Measurements from ENCODE around the gene DLGAP1.

Gene DLGAP1

DNA sequence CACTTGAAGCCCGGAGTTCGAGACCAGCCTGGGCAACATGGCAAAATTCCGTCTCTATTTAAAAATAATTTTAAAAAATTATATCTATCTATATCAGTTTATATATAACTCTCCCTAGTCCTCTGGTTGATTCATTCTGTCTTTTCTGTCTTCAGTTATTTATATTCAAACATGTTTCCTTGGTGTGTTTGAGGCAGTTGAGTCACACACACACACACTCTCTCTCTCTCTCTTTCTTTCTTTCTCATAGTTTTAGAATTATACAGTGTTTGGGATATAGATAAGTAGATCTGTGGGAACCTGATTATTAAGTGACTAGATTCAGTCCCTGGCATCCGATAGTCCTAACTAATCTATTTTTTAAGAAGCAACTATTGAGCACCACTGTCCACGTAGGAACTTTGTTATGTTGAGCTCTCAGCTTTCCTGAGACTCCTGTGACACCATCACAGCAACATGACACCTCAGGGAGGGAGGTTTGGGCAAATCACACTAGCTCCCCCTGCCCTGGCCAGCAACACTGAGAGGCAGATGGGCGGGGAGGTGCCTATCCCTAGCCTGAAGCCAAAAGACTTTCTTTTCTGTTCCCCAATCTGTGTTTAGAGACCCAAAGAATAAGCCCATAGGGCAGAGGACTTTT lies 482.7 kb downstream of the DLGAP1 start:
- H3K27ac ChIP-seq (ENCODE audit: insufficient read depth, low read length, poor library complexity, severe bottlenecking) = no peak overlapping the region
- H3K4me3 ChIP-seq (ENCODE audit: insufficient read depth, low read depth, low read length, poor library complexity, severe bottlenecking) = no peak overlapping the region
- no peaks in the 10 kb centered on the region for H3K36me3 ChIP-seq (ENCODE audit: control insufficient read depth, insufficient read depth, low read length)
- no peaks in the 10 kb centered on the region for H3K9me3 ChIP-seq (ENCODE audit: control insufficient read depth, low read length)
- DNase-seq = no peak
- no peaks in the 10 kb centered on the region for H3K4me1 ChIP-seq (ENCODE audit: control insufficient read depth, insufficient read depth, low read length, poor library complexity, severe bottlenecking)
- no peaks in the 10 kb centered on the region for H3K27me3 ChIP-seq (replicated peaks; ENCODE audit: control insufficient read depth, insufficient read depth, low read length, poor library complexity, severe bottlenecking)

DNA sequence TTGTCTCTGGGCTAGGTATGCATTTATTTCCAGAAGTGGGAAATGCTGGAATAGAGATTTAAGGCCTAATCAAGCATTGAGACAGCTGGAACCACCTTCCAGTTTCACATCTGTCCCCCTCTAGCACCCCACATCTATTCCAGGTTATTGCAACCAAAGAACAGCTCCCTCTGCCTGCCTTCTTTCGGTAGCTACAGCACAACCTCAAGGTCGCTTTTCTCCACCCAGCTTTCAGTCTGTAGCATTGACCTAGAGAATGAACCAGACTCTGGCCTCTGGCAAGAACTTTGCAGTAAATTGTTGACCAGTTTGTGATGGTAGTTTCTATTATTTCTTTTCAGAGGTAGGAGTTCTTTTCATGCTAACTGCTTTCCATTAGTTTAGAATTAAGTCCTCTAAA lies 484.2 kb downstream of the DLGAP1 start:
- no peaks in the 10 kb centered on the region for H3K9me3 ChIP-seq (ENCODE audit: control insufficient read depth, low read length)
- no peaks in the 10 kb centered on the region for H3K27me3 ChIP-seq (replicated peaks; ENCODE audit: control insufficient read depth, insufficient read depth, low read length, poor library complexity, severe bottlenecking)
- no peaks in the 10 kb centered on the region for H3K4me1 ChIP-seq (ENCODE audit: control insufficient read depth, insufficient read depth, low read length, poor library complexity, severe bottlenecking)
- no peaks in the 10 kb centered on the region for H3K36me3 ChIP-seq (ENCODE audit: control insufficient read depth, insufficient read depth, low read length)
- H3K27ac ChIP-seq (ENCODE audit: insufficient read depth, low read length, poor library complexity, severe bottlenecking) = no peak overlapping the region
- H3K4me3 ChIP-seq (ENCODE audit: insufficient read depth, low read depth, low read length, poor library complexity, severe bottlenecking) = no peak overlapping the region
- no peak for DNase-seq

GRCh38 chr18:3967359-3968180 lies 487.5 kb downstream of the DLGAP1 start:
- no peaks in the 10 kb centered on the region for H3K27me3 ChIP-seq (replicated peaks; ENCODE audit: control insufficient read depth, insufficient read depth, low read length, poor library complexity, severe bottlenecking)
- no peak overlapping the region for H3K4me3 ChIP-seq (ENCODE audit: insufficient read depth, low read depth, low read length, poor library complexity, severe bottlenecking)
- H3K27ac ChIP-seq (ENCODE audit: insufficient read depth, low read length, poor library complexity, severe bottlenecking) = no peak overlapping the region
- no peaks in the 10 kb centered on the region for H3K36me3 ChIP-seq (ENCODE audit: control insufficient read depth, insufficient read depth, low read length)
- no peaks in the 10 kb centered on the region for H3K4me1 ChIP-seq (ENCODE audit: control insufficient read depth, insufficient read depth, low read length, poor library complexity, severe bottlenecking)
- no peaks in the 10 kb centered on the region for H3K9me3 ChIP-seq (ENCODE audit: control insufficient read depth, low read length)
- DNase-seq = no peak

DNA sequence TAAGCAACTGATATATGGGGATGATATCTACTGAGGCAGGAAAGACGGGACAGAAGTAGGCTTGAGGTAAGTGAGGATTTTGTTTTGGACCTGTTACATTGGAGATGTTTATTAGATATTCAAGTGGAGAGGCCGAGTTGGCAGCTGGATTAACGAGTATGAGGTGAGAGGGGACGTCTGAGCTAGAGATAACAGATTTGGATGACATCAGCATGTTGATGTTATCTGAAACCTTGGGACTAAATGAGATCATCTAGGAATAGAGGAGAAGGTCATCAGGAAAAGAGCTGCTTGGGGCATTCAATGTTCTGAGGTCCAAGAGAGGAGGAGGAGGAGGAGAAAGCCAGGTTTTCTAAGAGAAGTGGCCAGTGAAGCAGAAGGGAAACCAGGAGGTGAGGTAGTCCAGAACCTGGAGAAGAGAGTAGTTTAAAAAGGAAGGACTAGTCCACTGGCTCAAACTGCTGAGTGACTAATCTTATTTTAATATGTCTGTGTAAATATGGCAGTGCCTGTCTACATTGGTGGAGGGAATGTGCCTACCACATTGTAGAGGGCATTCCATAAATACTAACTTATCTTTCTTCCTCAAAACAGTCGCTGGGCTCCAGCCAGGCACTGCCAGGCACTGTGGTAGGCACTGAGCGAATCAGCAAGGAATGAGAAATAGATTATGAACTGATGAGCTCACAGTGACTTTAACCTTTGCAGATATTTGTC lies 488.3 kb downstream of the DLGAP1 start:
- H3K4me3 ChIP-seq (ENCODE audit: insufficient read depth, low read depth, low read length, poor library complexity, severe bottlenecking) = no peak overlapping the region
- H3K27me3 ChIP-seq (replicated peaks; ENCODE audit: control insufficient read depth, insufficient read depth, low read length, poor library complexity, severe bottlenecking) = no peaks in the 10 kb centered on the region
- H3K36me3 ChIP-seq (ENCODE audit: control insufficient read depth, insufficient read depth, low read length) = no peaks in the 10 kb centered on the region
- H3K4me1 ChIP-seq (ENCODE audit: control insufficient read depth, insufficient read depth, low read length, poor library complexity, severe bottlenecking) = no peaks in the 10 kb centered on the region
- no peaks in the 10 kb centered on the region for H3K9me3 ChIP-seq (ENCODE audit: control insufficient read depth, low read length)
- no peak for DNase-seq
- H3K27ac ChIP-seq (ENCODE audit: insufficient read depth, low read length, poor library complexity, severe bottlenecking) = no peak overlapping the region

GRCh38 chr18:3966246-3966641 lies 488.9 kb downstream of the DLGAP1 start:
- no peaks in the 10 kb centered on the region for H3K36me3 ChIP-seq (ENCODE audit: control insufficient read depth, insufficient read depth, low read length)
- DNase-seq = no peak
- no peak overlapping the region for H3K27ac ChIP-seq (ENCODE audit: insufficient read depth, low read length, poor library complexity, severe bottlenecking)
- H3K9me3 ChIP-seq (ENCODE audit: control insufficient read depth, low read length) = no peaks in the 10 kb centered on the region
- no peaks in the 10 kb centered on the region for H3K27me3 ChIP-seq (replicated peaks; ENCODE audit: control insufficient read depth, insufficient read depth, low read length, poor library complexity, severe bottlenecking)
- no peaks in the 10 kb centered on the region for H3K4me1 ChIP-seq (ENCODE audit: control insufficient read depth, insufficient read depth, low read length, poor library complexity, severe bottlenecking)
- H3K4me3 ChIP-seq (ENCODE audit: insufficient read depth, low read depth, low read length, poor library complexity, severe bottlenecking) = no peak overlapping the region

DNA sequence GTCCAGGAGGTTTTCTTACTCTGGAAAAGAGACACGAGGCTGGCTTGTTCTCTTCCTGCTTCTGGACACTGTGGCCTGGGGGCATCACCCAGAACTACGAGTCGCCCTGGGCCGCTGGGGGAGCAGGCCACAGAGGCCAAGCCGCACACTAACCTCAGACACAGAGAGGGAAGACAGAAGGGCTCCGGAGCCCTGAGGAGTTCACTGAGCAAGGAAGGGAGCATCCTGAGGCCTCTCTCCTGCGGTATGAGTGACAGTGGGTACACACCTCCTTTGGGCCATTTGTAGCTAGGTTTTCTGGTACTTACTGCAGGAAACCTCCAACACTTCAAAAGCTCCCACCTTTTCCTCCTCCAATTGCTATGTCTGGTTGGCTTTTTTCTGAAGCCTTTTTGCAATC lies 494.1 kb downstream of the DLGAP1 start:
- Histone ChIP-seq H3K36me3 (ENCODE audit: control insufficient read depth, insufficient read depth, low read length) (no peaks in the 10 kb centered on the region), H3K9me3 (ENCODE audit: control insufficient read depth, low read length) (no peaks in the 10 kb centered on the region), H3K27ac (ENCODE audit: insufficient read depth, low read length, poor library complexity, severe bottlenecking) (no peak overlapping the region), H3K4me3 (ENCODE audit: insufficient read depth, low read depth, low read length, poor library complexity, severe bottlenecking) (no peak overlapping the region), H3K27me3 (replicated peaks; ENCODE audit: control insufficient read depth, insufficient read depth, low read length, poor library complexity, severe bottlenecking) (no peaks in the 10 kb centered on the region), H3K4me1 (ENCODE audit: control insufficient read depth, insufficient read depth, low read length, poor library complexity, severe bottlenecking) (no peaks in the 10 kb centered on the region)
- DNase-seq = no peak

- Histone ChIP-seq H3K36me3 (ENCODE audit: control insufficient read depth, insufficient read depth, low read length) (no peaks in the 10 kb centered on the region), H3K27ac (ENCODE audit: insufficient read depth, low read length, poor library complexity, severe bottlenecking) (no peak overlapping the region), H3K4me3 (ENCODE audit: insufficient read depth, low read depth, low read length, poor library complexity, severe bottlenecking) (no peak overlapping the region), H3K27me3 (replicated peaks; ENCODE audit: control insufficient read depth, insufficient read depth, low read length, poor library complexity, severe bottlenecking) (no peaks in the 10 kb centered on the region), H3K9me3 (ENCODE audit: control insufficient read depth, low read length) (no peaks in the 10 kb centered on the region), H3K4me1 (ENCODE audit: control insufficient read depth, insufficient read depth, low read length, poor library complexity, severe bottlenecking) (no peaks in the 10 kb centered on the region)
- DNase-seq = no peak
Measured at GRCh38 chr18:3960142-3960541, 495.0 kb downstream of the DLGAP1 start.

DNA sequence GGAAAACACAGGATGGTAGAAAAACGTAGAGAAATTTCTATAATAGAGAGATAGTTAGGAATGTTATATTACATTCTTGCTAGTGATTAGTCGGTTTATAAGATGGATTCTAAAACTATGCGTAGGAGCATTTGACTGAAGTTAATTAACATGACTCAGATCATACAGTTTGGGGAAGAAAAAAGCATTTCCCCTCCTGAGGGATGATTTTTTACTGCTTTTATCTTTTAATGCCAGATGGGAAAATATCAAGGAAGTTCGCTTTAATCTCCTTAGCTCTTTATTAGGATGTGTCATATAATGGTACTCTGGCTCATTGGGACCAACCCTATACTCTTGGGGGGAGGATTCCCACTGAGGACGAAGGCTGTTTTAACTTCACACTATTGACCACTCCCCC lies 503.1 kb downstream of the DLGAP1 start:
- Histone ChIP-seq H3K9me3 (ENCODE audit: control insufficient read depth, low read length) (no peaks in the 10 kb centered on the region), H3K4me1 (ENCODE audit: control insufficient read depth, insufficient read depth, low read length, poor library complexity, severe bottlenecking) (no peaks in the 10 kb centered on the region), H3K4me3 (ENCODE audit: insufficient read depth, low read depth, low read length, poor library complexity, severe bottlenecking) (no peak overlapping the region), H3K36me3 (ENCODE audit: control insufficient read depth, insufficient read depth, low read length) (no peaks in the 10 kb centered on the region), H3K27me3 (replicated peaks; ENCODE audit: control insufficient read depth, insufficient read depth, low read length, poor library complexity, severe bottlenecking) (no peaks in the 10 kb centered on the region), H3K27ac (ENCODE audit: insufficient read depth, low read length, poor library complexity, severe bottlenecking) (no peak overlapping the region)
- DNase-seq = no peak

GRCh38 chr18:3950668-3951404 lies 504.3 kb downstream of the DLGAP1 start:
- Histone ChIP-seq H3K27me3 (replicated peaks; ENCODE audit: control insufficient read depth, insufficient read depth, low read length, poor library complexity, severe bottlenecking) (no peaks in the 10 kb centered on the region), H3K4me3 (ENCODE audit: insufficient read depth, low read depth, low read length, poor library complexity, severe bottlenecking) (no peak overlapping the region), H3K27ac (ENCODE audit: insufficient read depth, low read length, poor library complexity, severe bottlenecking) (no peak overlapping the region), H3K36me3 (ENCODE audit: control insufficient read depth, insufficient read depth, low read length) (no peaks in the 10 kb centered on the region), H3K4me1 (ENCODE audit: control insufficient read depth, insufficient read depth, low read length, poor library complexity, severe bottlenecking) (no peaks in the 10 kb centered on the region), H3K9me3 (ENCODE audit: control insufficient read depth, low read length) (no peaks in the 10 kb centered on the region)
- DNase-seq = no peak

All from effector memory CD4-positive, alpha-beta T cell (primary cell).